ENCODE results near the gene SPRR3.

Gene SPRR3

DNA sequence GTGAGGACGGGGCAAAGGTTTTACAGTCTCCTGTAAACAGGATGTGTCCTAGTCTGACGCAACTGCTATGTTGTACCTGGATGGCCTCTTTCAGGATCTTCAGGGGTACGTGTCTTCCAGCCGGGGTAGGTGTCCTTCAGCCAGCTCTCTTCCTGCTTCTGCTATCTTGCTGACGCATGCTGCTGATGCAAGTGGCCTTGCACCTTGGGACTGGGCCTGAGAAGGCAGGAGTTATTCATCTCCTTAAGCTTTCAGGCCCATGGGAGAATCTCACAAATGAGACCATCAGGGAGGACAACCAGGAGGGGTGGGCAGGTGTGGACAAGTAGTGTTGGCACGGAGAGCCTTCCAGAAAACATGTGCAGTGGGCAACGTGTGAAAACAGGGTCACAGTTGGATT lies 21.6 kb downstream of the SPRR3 start:
- H3K27me3 ChIP-seq (replicated peaks; ENCODE audit: control insufficient read depth, insufficient read depth, low read length) = no peaks in the 10 kb centered on the region; the same call in 1 of the 2 replicates
- no peak overlapping the region for H3K4me3 ChIP-seq (replicated peaks; ENCODE audit: low read depth, low read length)
- no peak for TF ChIP-seq CTCF (IDR thresholded peaks at IDR 0.05; ENCODE audit: insufficient read depth, low read length, poor library complexity, severe bottlenecking)
- no peak for DNase-seq (ENCODE audit: extremely low read depth, insufficient read length)
- H3K36me3 ChIP-seq (ENCODE audit: control insufficient read depth, insufficient read depth, low read length) = no peaks in the 10 kb centered on the region

DNA sequence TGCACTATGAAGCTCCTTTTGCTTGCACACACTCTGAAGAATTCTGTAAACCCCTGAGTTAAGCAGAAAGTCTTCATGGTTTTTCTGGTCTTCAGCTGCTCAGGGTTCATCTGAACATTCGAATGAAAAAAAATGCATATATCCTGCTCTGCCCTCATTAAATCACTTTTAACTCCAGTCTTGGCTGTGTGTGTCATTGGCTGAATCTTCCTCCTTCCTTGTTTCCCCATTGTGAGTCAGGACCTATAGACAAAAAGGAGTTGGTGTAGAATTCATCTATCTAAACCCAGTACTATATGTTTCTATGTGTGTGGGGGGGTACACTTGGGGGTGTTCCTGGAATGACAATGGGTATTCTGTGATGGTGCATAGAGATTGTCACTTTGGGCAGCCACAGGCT lies 22.9 kb downstream of the SPRR3 start:
- no peak overlapping the region for H3K4me3 ChIP-seq (replicated peaks; ENCODE audit: low read depth, low read length)
- H3K27me3 ChIP-seq (replicated peaks; ENCODE audit: control insufficient read depth, insufficient read depth, low read length) = no peaks in the 10 kb centered on the region
- no peak for TF ChIP-seq CTCF (IDR thresholded peaks at IDR 0.05; ENCODE audit: insufficient read depth, low read length, poor library complexity, severe bottlenecking)
- no peak for DNase-seq (ENCODE audit: extremely low read depth, insufficient read length)
- no peaks in the 10 kb centered on the region for H3K36me3 ChIP-seq (ENCODE audit: control insufficient read depth, insufficient read depth, low read length)

DNA sequence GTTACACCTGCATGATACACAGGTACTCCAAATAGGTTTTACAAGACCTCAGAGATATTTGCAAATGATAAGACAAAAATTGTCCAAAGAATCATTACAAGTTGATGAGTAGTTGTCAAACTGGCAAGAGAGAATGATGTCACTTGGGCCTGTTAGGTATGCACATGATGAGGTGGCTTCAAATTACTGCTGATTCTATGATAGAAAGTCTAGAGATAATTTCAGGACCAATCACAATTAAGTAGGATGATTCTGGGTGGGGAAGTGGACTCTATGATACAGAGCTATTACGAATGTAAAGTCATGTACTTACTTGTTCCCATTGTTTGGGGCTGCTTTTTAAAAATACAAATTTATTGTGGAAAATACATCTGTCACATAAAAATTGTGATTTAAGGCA lies 24.2 kb downstream of the SPRR3 start:
- H3K27me3 ChIP-seq (replicated peaks; ENCODE audit: control insufficient read depth, insufficient read depth, low read length) = no peaks in the 10 kb centered on the region
- TF ChIP-seq CTCF (IDR thresholded peaks at IDR 0.05; ENCODE audit: insufficient read depth, low read length, poor library complexity, severe bottlenecking) = no peak
- DNase-seq (ENCODE audit: extremely low read depth, insufficient read length) = no peak
- H3K36me3 ChIP-seq (ENCODE audit: control insufficient read depth, insufficient read depth, low read length) = no peaks in the 10 kb centered on the region
- no peak overlapping the region for H3K4me3 ChIP-seq (replicated peaks; ENCODE audit: low read depth, low read length)

DNA sequence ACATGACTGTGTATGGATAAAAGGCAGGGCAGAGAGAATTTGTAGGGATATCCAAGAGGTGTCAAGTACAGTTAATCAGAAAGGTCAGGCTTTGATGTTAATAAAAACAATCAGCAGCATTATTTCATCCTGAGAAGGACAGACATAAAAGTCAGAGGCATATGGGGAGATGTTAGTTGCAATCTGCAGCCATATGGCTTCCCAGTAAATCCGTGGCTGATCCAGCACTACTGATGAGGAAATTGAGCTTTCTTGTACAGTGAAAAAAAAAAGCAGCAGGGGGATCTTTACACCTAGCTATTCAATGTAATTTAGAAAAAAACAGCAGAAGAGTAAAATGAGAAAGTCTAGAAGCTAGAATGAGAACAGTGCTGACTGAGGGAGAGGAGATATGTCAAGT lies 27.2 kb downstream of the SPRR3 start:
- no peak overlapping the region for H3K4me3 ChIP-seq (replicated peaks; ENCODE audit: low read depth, low read length)
- no peaks in the 10 kb centered on the region for H3K27me3 ChIP-seq (replicated peaks; ENCODE audit: control insufficient read depth, insufficient read depth, low read length)
- TF ChIP-seq CTCF (IDR thresholded peaks at IDR 0.05; ENCODE audit: insufficient read depth, low read length, poor library complexity, severe bottlenecking) = no peak
- H3K36me3 ChIP-seq (ENCODE audit: control insufficient read depth, insufficient read depth, low read length) = no peaks in the 10 kb centered on the region
- DNase-seq (ENCODE audit: extremely low read depth, insufficient read length) = no peak

GRCh38 chr1:153030895-153031294 lies 29.3 kb downstream of the SPRR3 start, which contains the start of gene SPRR1B:
TSS of gene SPRR1B (plus strand) at chr1:153031203. CDS start at chr1:153032346, 1,143 bp downstream.
- no peak within 1 kb of the TSS for H3K4me3 ChIP-seq (replicated peaks; ENCODE audit: low read depth, low read length)
- no peak for DNase-seq (ENCODE audit: extremely low read depth, insufficient read length)
- TF ChIP-seq CTCF (IDR thresholded peaks at IDR 0.05; ENCODE audit: insufficient read depth, low read length, poor library complexity, severe bottlenecking) = no peak
- 0 out of 2 replicates have a peak, but pooled peaks cover 1% of the 10 kb centered on the region for H3K27me3 ChIP-seq (replicated peaks; ENCODE audit: control insufficient read depth, insufficient read depth, low read length)
- H3K36me3 ChIP-seq (ENCODE audit: control insufficient read depth, insufficient read depth, low read length) = no peaks in the 10 kb centered on the region

- Histone ChIP-seq H3K27me3 (replicated peaks; ENCODE audit: control insufficient read depth, insufficient read depth, low read length) (0 out of 2 replicates have a peak, but pooled peaks cover 1% of the 10 kb centered on the region), H3K4me3 (replicated peaks; ENCODE audit: low read depth, low read length) (no peak overlapping the region), H3K36me3 (ENCODE audit: control insufficient read depth, insufficient read depth, low read length) (no peaks in the 10 kb centered on the region)
- no peak for TF ChIP-seq CTCF (IDR thresholded peaks at IDR 0.05; ENCODE audit: insufficient read depth, low read length, poor library complexity, severe bottlenecking)
- DNase-seq (ENCODE audit: extremely low read depth, insufficient read length) = no peak
Measured at GRCh38 chr1:153032073-153032472, 30.5 kb downstream of the SPRR3 start.
